Subcutaneous adipose tissue (tissue), 4 donors: ENCODE measurements around the gene IGF2BP2. TPM values are rescaled to one million over a fixed set of nuclear protein-coding genes. Genes with fewer than 3 reads are reported as not detected.

Experiments
- total RNA-seq, 4 donors: library from RNA; depleted of rRNA; stranded (reverse); fragments of >200 nt; gene quantifications; one replicate each; pipeline ENCODE4 v1.1.0, GENCODE V29; 2016
- TF ChIP-seq, protein P1 (sequence below): fragments of 450-650 bp; IDR thresholded peaks from one replicate; pipeline ENCODE4 v1.5.1; 2016; ENCODE audit warnings: low read depth, mild to moderate bottlenecking, control low read depth, antibody characterized with exemption, moderate library complexity

Gene IGF2BP2
- total RNA-seq, 4 donors from 2014 or later: 11.3 to 30.0 (median 26.9) TPM

DNA sequence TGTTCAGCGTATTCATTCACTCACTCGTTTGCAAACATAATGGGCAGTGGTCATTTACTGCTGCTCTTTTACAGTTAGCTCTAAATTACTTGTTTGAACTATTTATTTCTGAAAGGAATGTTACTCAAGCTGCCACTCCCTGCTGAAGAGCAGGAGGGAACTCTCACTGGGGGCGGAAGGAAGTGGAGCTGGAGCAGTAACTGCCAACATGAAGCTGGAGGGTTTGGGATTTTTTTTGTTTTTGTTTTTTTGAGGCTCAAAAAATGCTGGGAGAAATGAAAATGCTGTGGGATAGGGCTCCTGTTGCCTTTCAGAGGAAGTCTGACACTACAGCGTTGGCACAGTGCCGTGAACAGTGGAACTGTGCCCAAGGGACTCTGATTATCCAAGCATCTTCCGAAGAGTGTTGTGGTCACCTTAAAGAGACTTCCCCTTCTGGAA lies 194.6 kb downstream of the IGF2BP2 start:
- TF ChIP-seq, protein P1, sequence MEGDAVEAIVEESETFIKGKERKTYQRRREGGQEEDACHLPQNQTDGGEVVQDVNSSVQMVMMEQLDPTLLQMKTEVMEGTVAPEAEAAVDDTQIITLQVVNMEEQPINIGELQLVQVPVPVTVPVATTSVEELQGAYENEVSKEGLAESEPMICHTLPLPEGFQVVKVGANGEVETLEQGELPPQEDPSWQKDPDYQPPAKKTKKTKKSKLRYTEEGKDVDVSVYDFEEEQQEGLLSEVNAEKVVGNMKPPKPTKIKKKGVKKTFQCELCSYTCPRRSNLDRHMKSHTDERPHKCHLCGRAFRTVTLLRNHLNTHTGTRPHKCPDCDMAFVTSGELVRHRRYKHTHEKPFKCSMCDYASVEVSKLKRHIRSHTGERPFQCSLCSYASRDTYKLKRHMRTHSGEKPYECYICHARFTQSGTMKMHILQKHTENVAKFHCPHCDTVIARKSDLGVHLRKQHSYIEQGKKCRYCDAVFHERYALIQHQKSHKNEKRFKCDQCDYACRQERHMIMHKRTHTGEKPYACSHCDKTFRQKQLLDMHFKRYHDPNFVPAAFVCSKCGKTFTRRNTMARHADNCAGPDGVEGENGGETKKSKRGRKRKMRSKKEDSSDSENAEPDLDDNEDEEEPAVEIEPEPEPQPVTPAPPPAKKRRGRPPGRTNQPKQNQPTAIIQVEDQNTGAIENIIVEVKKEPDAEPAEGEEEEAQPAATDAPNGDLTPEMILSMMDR: no peak

GRCh38 chr3:185629554-185630181 lies 195.2 kb downstream of the IGF2BP2 start:
- TF ChIP-seq, protein P1: no peak

DNA sequence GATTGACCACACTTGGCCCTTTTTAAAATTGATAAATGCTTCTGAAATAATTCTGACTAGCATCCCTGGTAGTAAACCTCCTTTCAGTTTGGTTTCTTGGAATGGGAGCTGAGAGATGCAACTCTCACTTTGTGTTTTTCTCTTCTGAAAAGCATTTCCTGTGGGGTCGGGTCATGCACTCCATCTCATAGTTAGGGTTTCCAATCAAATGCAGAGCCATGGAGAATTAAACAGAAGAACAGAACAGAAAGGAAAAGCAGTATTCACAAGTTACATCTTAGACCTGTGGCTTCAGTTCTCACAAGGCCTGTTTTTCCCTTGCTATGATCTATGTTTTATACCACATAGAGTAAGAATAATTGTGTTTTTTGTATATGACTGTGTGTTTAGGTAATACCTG lies 199.1 kb downstream of the IGF2BP2 start:
- TF ChIP-seq, protein P1: no peak

DNA sequence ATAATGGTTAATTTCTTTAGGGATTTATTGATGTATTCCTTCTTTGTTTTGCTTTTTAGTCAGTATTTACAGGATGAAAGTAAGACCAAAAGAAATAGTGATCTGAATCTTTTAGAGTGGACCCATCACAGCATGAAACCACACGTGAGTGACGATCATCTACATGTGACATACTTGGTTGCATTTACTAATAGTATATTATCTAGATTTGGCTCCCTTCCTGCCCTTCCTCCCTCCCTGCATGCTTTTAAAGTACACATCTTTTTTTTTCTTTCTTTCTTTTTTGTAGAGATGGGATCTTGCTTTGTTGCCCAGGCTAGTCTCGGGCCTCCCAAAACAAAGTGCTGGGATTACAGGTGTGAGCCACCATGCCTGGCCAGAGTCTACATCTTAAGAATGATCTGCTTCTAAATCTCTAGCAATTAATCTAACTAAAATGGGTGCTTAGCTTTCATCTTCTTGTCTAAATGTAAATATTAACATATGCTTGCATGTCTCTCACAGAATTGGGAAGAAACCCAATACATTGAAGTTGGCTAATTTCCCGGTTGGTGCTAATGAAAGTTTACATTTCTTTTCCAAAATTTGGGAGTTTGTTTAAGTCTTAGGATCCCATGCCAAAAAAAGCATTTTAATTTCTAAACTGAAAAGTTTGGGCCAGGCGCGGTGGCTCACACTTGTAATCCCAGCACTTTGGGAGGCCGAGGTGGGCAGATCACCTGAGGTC lies 200.7 kb downstream of the IGF2BP2 start:
- TF ChIP-seq, protein P1: no peak

- TF ChIP-seq, protein P1: no peak
Measured at GRCh38 chr3:185613016-185613415, 211.8 kb downstream of the IGF2BP2 start.

DNA sequence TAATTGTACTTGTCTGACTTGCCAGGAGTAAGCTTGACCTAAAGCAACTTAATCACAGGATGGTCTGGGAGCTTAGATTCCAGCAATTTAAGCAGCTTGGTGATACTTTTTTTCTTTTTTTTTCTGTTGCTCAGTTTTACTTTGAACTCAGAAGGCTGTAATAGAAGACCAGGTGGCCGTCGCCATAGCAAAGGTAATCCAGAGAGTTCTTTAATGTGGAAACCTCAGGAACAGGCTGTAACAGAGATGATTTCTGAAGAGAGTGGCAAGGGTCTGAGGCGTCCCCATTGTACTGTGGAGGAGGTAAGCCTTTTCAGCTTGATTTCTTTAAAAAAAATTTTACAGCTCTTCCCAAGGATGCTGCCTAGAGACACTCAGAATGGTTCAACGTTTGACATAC lies 218.6 kb downstream of the IGF2BP2 start:
- TF ChIP-seq, protein P1: no peak

GRCh38 chr3:185605566-185605965 lies 219.3 kb downstream of the IGF2BP2 start:
- TF ChIP-seq, protein P1: no peak
